Astrocyte (in vitro differentiated cells and primary cell): ENCODE measurements around the gene EMX2.

Experiments
- CTCF ChIP-seq: IDR thresholded peaks from 2 replicates; pipeline ENCODE4 v1.5.1; 2011; ENCODE audit warnings: low read depth, mild to moderate bottlenecking, inconsistent platforms, low read length, moderate library complexity; ENCODE audit not compliant: insufficient read depth
- EZH2 ChIP-seq: IDR thresholded peaks from 2 replicates; pipeline ENCODE4 v1.6.1; 2012; ENCODE audit warnings: mild to moderate bottlenecking, low read length, inconsistent platforms; ENCODE audit not compliant: insufficient read depth

- TF ChIP-seq CTCF (no peak), EZH2 (no peak)
Observed at GRCh38 chr10:117502421-117503243, 39.9 kb upstream of the EMX2 start.
